Effector CD8-positive, alpha-beta T cell (primary cell): Measurements from ENCODE around the gene PTGS2.
"Not testable (repeated sequence)": the region's sequence is repeated elsewhere in the genome, so short reads cannot be mapped to it uniquely, and the experiment has no call there.

Experiments
- DNase-seq: peaks from one replicate; lab custom pipeline; 2025; lab: John Stamatoyannopoulos, UW

PTGS2 gene

GRCh38 chr1:186670297-186671135 is 9.7 kb downstream of the PTGS2 start:
- DNase-seq = no peak

GRCh38 chr1:186669784-186670183 is 10.4 kb downstream of the PTGS2 start:
- DNase-seq = not testable (repeated sequence)

GRCh38 chr1:186664217-186664616 is 16.0 kb downstream of the PTGS2 start:
- DNase-seq = not testable (repeated sequence)

GRCh38 chr1:186662752-186663151 is 17.5 kb downstream of the PTGS2 start:
- no peak for DNase-seq

- no peak for DNase-seq
Measured at GRCh38 chr1:186659890-186660341, 20.3 kb downstream of the PTGS2 start.

GRCh38 chr1:186658999-186659398 is 21.2 kb downstream of the PTGS2 start:
- no peak for DNase-seq

- no peak for DNase-seq
Measured at GRCh38 chr1:186657481-186657880, 22.7 kb downstream of the PTGS2 start.

GRCh38 chr1:186655876-186656275 is 24.3 kb downstream of the PTGS2 start:
- no peak for DNase-seq

- DNase-seq = no peak
Measured at GRCh38 chr1:186654741-186655140, 25.5 kb downstream of the PTGS2 start.

- no peak for DNase-seq
Measured at GRCh38 chr1:186653312-186653711, 26.9 kb downstream of the PTGS2 start.

- DNase-seq = no peak
Measured at GRCh38 chr1:186648613-186649012, 31.6 kb downstream of the PTGS2 start.

GRCh38 chr1:186647985-186648384 is 32.2 kb downstream of the PTGS2 start:
- DNase-seq = not testable (repeated sequence)

GRCh38 chr1:186643614-186644013 is 36.6 kb downstream of the PTGS2 start:
- no peak for DNase-seq

GRCh38 chr1:186637567-186637966 is 42.7 kb downstream of the PTGS2 start:
- not testable (repeated sequence) for DNase-seq

- DNase-seq = no peak
Measured at GRCh38 chr1:186636786-186637185, 43.4 kb downstream of the PTGS2 start.

GRCh38 chr1:186634511-186634910 is 45.7 kb downstream of the PTGS2 start:
- no peak for DNase-seq

- no peak for DNase-seq
Measured at GRCh38 chr1:186633116-186633515, 47.1 kb downstream of the PTGS2 start.

- DNase-seq = no peak
Measured at GRCh38 chr1:186629341-186629740, 50.9 kb downstream of the PTGS2 start.

- no peak for DNase-seq
Measured at GRCh38 chr1:186628910-186629309, 51.3 kb downstream of the PTGS2 start.

GRCh38 chr1:186627019-186627418 is 53.2 kb downstream of the PTGS2 start:
- no peak for DNase-seq

GRCh38 chr1:186626356-186626932 is 53.8 kb downstream of the PTGS2 start:
- DNase-seq = no peak

GRCh38 chr1:186623551-186623950 is 56.7 kb downstream of the PTGS2 start:
- DNase-seq = no peak
